Epithelial cell of proximal tubule (primary cell): Measurements from ENCODE around the gene NPAT. TPM values are rescaled to one million over a fixed set of nuclear protein-coding genes. Genes with fewer than 3 reads are reported as not detected.
"Not testable (repeated sequence)": the region's sequence is repeated elsewhere in the genome, so short reads cannot be mapped to it uniquely, and the experiment has no call there.

Source experiments
- DNase-seq: peaks from one replicate; pipeline ENCODE4 v3.0.0-alpha.2; 2011; ENCODE audit warnings: low read depth
- H3K4me3 ChIP-seq: 2 replicates; pipeline ENCODE4 v1.5.1; 2011; ENCODE audit warnings: low read depth, mild to moderate bottlenecking, low read length
- CTCF ChIP-seq: conservative IDR thresholded peaks from 2 replicates; pipeline ENCODE4 v1.5.1; 2012; ENCODE audit warnings: low read depth, mild to moderate bottlenecking, low read length
- total RNA-seq: library from RNA; depleted of rRNA; stranded (reverse); fragments of >200 nt; gene quantifications from 2 replicates; pipeline ENCODE4 v1.2.3, GENCODE V29; 2015

NPAT gene
- total RNA-seq, 1 donor from 2014 or later: 9.6 TPM

- no peak overlapping the region for H3K4me3 ChIP-seq
- DNase-seq: no peak
- TF ChIP-seq CTCF: no peak
Observed at GRCh38 chr11:108142304-108142703, 80.1 kb downstream of the NPAT start.

- TF ChIP-seq CTCF: no peak
- no peak for DNase-seq
Observed at GRCh38 chr11:108137212-108137611, 85.2 kb downstream of the NPAT start.

DNA sequence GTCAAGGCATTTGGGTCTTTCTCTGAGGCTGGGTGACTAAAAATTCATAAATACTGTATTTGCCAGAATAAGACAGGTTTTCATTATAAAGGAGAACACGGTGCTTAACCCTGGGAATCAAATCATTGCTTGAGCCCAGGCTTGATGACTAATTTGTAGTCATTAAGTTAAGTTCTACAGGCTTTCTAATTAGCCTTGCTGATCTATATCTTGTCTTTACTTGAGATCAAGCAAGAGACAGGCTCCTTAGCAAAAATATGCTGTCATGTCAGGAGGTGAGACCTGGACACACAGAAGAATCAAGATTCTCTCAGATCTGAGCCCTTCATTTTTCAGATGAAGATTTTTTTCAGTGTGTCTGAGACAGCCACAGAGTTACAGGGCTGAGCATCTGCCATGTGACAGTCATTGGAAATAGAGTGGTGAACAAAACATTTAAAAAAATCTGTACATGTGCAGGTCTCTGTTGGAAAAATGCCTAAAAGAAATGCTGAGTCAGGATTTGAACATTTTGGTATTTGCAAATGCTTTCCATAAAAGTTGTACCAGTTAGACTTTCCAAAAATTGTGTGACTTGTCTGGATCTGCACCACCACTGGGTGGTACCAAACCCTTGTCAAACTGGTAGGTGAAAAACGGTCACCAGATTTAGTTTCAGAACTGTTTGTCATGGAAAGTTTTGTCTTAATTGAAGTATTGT lies 86.4 kb downstream of the NPAT start:
- DNase-seq: no peak
- TF ChIP-seq CTCF: peak; percentile 33
- H3K4me3 ChIP-seq: no peak overlapping the region

More at GRCh38 chr11:108137212-108137611, 85.2 kb downstream of the NPAT start:
- no peak overlapping the region for H3K4me3 ChIP-seq

DNA sequence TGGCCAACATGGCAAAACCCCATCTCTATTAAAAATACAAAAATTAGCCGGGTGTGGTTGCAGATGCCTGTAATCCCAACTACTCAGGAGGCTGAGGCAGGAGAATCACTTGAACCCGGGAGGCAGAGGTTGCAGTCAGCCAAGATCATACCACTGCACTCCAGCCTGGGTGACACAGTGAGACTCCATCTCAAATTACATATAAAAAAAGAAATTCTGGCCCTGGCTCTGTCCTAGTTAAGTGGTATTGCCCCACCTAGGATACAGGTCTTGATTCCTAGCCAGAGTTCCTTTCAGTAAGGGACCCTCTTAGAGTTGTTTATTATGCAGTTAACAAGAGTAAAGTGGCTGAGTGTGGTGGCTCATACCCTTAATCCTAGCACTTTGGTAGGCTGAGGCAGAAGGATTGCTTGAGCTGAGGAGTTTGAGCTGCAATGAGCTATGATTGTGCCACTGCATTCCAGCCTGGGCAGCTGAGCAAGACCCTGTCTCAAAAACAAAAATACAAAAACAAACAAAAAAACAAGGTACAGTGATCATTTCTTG lies 89.4 kb downstream of the NPAT start:
- not testable (repeated sequence) for H3K4me3 ChIP-seq, DNase-seq

GRCh38 chr11:108131993-108132392 lies 90.4 kb downstream of the NPAT start:
- TF ChIP-seq CTCF: no peak
- no peak overlapping the region for H3K4me3 ChIP-seq
- no peak for DNase-seq

- H3K4me3 ChIP-seq: no peak overlapping the region
- no peak for TF ChIP-seq CTCF
- DNase-seq: no peak
Observed at GRCh38 chr11:108128772-108129171, 93.7 kb downstream of the NPAT start.

DNA sequence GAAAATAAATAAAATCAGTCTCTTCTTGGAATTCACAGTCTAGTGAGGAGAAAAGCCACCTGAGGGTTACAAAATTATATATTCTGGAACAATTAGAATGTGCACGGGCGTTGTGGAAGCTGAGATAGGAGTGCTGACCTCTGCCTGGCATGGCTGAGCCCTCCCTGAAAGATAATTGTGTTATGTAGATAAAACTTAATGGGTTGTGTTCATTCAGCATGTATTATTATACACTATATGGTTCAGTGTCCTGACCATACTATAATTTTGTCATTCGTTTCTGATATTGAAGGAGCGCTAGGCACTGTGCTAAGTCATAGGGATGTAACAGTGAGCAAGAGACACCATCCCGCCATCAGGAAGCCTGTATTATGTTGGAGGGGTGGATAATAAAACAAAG lies 97.3 kb downstream of the NPAT start:
- no peak for DNase-seq
- no peak overlapping the region for H3K4me3 ChIP-seq
- TF ChIP-seq CTCF: no peak
